Activated naive CD8-positive, alpha-beta T cell treated with anti-CD3 and anti-CD28 coated beads, Interleukin-2, amount 50 U/mL, for 16 hours (primary cell): ENCODE measurements around the gene SMIM38.

Source experiments
- DNase-seq: peaks from one replicate; pipeline ENCODE4 v3.0.0-alpha.2; 2020; ENCODE audit warnings: low read depth, low spot score

SMIM38 gene

DNA sequence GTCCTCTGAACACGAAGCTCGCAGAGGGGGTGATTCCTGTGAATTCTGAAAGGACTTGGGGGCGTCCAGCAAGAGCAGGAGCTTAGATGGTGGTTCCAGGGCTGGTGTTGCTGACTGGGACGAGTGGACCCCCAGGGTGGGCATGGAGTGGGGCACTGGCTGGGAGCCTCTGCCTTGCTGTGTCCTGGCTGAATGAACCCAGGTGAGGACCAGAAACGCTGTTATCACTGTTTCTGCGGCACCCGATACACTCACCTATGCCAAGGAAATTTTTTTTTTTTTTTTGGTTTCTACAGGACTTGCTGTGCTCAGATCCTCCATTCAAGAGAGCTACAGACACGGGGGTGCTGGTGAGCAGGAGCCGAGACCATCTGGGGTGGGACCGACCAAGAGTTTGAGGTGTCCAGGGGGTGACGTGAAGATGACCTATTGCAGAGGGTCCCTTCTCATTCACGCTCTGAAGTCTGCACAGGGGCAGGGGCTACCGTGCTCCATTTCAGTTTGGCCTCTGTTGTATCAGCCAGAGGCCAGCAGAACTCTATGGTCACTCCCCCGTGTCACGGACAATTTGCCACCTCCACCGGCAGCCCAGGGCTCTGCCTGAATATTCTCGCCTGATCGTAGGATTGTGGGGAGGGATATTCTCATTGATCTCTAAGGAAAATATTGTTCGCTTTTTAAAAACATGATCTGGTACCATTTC lies 3.6 kb downstream of the SMIM38 start:
- no peak for DNase-seq

DNA sequence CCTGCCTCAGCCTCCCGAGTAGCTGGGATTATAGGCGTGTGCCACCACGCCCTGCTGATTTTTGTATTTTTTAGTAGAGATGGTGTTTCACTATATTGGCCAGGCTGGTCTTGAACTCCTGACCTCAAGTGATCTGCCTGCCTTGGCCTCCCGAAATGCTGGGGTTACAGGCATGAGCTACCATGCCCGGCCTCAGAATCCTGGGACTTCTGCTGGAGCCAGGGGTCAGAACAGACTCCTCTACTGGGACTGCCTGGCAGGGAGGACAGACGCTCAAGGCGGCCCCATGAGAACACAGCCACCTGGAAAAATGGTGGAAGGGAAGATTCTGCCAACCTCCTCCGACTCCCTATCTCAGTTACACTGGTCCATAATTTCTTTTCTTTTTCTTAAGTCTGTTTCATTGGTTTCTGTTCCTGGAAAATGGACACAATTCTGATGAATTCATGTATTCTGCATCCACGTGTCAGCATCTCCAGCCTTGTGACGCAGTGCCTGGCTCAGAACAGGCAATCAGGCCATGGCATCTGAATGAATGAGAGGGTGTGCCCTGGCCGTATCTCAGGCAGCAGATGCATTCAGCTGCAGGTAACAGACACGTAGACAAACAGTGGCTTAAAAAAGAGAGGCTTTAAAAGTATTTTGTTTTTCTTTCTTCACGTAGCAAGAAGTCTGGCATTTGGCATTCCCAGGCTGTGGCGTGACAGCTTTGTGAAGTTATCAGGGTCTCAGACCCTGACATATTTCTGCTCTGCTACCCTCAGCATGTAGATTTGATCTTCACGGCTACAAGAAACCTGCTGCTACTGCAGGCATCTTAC lies 4.8 kb downstream of the SMIM38 start:
- DNase-seq: no peak

DNA sequence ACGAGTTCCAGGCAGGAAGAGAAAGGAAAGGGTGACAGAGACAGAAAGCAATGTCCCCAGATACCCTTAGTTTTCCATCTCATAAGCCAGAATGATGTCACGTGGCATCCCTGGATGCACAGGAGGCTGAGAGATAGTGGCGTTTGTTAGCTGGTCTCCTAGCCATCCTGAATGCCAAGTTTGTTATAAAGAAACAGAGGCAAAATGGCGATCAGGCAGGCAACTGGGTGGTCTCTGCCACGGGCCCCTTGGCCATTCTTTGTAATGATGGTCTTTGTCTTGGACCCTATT lies 5.3 kb downstream of the SMIM38 start:
- DNase-seq: no peak

DNA sequence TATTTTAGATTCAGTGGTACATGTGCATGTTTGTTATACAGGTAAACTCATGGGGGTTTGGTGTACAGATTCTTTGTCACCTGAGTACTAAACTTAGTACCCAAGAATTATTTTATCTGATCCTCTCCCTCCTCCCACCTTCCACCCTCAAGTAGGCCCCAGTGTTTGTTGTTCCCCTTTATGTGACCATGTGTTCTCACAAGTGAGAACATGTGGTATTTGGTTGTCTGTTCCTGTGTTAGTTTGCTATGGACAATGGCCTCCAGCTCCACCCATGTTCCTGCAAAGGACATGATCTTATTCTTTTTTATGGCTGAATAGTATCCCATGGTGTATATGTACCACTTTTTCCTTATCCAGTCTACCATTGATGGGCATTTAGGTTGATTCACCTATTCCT lies 6.8 kb downstream of the SMIM38 start:
- no peak for DNase-seq

DNA sequence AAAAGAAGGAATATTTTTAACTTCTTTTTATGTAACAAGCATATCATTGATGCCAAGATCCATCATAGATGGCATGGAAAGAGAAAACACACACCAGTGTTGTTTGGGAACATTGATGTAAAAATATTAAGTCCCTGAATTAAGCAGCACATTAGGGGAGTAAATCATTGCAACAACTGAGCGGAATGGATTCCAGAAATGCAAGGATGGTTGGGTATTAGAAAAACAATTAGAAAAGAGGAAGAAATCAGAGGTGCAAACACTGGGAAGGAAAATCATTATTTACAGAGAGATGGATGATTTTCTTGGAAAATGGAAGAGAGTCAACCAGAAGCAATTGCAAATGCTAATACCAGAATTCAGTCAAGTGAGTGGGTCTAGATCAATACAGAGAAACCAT lies 8.1 kb downstream of the SMIM38 start:
- DNase-seq: no peak

DNA sequence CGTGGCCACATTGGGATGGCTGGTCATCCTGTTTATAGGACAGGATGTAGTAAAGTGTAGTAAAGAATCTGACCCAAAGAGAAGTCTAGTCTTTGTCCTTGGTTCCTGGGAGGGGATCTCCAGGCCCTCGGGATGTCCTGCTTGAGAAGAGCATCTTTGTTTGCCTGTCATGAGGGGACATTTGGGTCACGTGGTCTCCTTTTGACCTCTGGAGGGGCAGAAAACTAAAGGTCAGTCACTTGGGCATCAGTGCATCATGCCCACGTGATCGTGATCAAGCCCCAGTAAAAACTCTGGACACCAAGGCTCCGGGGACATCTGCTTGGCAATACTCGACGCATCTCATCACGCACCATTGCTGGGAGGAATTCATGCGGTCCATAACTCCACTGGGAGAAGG lies 9.1 kb downstream of the SMIM38 start:
- DNase-seq: no peak

DNA sequence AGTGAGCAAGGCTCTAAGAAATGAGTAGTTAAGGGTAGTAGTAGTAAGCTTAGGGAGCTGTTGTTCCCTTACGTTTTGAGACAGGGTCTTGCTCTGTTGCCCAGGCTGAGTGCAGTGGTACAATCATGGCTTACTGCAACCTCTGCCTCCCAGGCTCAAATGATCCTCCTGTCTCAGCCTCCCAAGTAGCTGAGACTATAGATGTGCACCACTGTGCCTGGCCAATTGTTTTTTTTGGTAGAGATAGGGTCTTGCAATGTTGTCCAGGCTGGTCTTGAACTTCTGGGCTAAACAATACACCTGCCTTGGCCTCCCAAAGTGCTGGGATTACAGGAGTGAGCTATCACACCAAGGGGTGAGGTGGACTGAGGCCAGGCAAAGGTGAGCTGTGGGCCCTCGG lies 10.0 kb downstream of the SMIM38 start:
- no peak for DNase-seq

DNA sequence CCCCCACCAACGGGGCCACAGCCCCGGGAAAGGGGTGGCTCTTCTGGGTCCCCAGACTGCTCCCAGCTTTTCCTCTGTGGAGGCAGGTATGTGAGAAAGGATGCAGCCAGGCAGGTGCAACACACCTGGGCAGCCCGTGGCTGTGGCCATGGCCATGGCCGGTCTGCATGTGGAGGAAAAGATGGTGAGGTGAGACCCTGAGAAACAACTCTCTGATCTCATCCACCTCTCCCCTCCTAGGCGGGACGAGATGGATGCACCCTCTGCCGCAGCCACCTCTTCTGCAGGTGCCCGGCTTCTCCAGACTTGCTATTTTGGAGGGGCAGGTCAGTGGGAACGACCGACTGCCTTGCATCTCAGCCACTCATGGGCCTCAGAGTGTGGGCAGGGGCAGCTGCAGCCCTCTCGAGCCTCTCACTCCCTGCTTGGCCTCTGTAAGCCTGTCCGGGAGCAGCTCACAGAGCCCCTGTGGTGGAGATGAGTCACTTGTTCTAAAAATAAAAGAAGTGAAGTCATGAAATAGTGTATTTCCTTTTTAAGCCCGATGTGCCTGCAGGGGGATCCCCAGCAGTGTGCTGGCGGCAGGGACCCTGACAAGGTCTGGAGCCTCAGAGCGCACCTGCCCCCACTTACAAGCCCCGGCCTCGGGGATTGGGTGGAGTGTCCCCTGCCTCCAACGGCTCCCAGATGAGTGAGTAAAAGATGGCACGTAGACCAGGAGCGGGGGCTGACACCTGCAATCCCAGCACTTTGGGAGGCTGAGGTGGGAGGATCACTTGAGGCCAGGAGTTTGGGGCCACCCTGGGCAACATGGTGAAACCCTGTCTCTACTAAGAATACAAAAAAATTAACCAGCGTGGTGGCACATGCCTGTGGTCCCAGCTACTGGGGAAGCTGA lies 10.7 kb downstream of the SMIM38 start:
- peak; percentile 11 for DNase-seq

DNA sequence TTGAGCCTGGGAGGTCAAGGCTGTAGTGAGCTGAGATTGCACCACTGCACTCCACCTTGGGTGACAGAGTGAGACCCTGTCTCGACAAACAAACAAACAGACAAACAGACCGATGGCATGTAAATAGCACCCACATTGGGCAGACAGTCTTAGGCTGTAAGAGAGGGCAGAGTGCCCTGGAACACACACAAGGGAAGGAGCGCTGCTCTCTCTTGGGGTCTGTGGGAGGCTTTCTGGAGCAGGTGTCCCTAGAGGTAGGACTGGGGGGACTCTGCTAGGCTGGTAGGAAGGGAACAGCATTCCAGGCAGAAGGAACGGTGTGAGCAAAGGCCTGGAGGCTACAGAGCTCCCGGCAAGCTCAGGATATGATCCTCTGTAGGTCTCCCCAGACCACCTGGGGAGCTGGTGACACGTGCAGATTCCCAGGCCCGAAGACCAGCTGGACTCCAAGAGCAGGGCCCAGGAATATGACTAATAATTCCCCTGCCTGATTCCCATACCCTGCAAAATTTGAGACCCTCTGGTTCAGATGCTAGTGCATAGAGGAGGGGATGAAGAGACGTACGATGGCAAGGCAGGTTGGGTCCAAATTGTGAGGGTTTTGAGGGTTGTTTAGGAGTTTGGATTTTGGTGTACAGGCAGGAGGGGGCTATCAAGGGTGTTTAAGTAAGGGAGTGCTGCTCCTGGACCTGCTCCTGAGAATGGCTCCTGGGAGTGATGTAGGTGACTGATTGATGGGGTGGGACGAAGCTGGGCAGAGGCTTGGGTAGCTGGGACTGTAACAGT lies 11.6 kb downstream of the SMIM38 start:
- DNase-seq: no peak

DNA sequence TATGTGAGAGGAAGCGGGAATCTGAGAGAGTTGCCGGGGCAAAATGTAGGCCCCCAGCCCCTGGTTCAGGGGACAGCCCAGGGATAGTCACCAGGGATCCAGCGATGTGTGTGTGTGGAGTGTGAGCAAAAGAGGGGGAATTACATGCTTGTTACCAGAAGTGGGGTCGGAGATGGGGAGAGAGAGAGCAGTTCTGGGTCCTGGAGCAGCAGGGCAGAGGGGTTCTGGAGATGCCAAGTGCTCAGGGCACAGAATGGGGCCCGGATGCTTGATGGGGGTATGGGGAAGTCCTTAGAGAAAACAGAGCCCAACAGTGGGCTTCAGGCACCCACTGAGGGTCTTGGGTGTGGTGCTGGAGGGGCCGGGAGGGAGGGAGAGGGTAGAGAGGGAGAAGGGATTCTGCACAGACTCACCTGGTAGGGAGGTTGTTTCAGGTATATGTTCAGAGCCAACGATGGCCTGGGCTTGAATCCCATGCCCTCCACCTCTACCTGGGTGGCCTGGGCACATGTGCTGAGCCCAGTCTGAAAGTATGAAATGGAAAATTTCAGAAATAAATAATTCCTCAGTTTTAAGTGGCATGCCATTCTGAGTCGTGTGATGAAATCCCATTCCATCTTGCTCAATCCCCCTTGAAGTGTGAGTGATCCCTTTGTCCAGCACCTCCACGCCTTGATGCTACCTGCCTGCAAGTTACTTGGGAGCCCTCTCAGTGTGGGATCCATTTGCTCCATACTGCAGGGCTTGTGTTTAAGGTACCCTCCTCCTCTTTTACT lies 12.4 kb downstream of the SMIM38 start:
- no peak for DNase-seq

DNA sequence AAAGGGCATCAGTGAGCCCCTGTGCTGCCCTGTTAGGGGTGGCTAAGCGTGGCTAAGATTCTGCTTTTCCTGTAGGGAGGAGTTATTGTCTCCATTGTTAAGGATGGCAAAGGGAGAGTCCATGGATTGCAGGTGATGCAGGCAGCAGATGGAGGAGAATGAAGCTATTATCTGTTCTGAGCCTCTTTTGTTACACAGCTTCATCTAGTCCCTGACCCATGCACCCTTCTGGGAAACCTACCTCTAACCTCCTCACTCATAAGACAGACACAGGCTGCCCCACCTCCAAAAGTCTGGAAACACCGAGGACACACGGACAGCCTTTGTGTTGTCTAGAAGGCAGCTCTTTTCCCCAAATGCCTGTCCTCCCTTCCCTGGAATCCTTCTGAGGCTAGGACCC lies 13.7 kb downstream of the SMIM38 start:
- DNase-seq: no peak

DNA sequence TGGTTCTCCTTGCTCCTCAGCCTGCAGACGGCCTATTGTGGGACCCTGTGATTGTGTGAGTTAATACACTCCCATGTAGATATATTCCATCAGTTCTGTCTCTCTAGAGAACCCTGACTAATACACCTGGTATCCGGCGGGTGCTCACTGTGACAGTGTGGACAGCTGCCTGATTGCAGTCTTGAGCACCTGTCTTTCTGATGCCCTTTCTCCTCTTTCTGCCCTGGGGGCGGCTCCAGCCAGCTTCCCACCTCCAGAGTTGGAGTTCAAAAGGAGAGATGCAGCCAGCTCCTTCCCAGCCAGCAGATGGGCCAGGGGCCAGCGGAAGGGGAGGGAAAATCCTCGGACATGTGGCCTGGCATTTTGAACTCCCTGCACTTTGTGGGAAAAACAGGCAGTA lies 15.0 kb downstream of the SMIM38 start:
- no peak for DNase-seq

DNA sequence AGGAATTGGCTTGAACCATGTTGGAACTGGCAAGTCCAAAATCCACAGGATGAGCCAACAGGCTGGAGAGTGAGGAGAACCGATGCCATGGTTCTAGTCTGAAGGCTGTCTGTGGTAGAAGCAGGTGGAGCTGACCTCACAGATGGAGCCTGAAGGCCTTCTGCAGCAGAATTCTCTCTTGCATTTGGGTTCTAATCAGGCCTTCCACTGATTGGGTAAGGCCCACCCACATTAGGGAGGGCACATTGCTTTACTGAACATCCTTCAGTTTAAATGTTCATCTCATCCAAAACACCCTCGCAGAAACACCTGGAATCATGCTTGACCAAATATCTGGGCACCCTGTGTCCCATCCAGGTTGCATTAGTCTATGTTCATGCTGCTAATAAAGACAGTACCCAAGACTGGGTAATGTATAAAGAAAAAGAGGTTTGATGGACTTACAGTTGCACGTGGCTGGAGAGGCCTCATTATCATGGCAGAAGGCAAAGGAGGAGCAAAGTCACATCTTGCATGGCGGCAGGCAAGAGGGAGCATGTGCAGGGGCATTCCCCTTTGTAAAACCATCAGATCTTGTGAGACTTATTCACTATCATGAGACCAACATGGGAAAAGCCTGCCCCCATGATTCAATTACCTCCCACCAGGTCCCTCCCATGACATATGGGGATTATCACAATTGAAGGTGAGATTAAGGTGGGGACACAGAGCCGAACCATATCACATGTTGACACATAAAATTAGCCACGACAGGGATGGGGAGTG lies 15.9 kb downstream of the SMIM38 start:
- no peak for DNase-seq

DNA sequence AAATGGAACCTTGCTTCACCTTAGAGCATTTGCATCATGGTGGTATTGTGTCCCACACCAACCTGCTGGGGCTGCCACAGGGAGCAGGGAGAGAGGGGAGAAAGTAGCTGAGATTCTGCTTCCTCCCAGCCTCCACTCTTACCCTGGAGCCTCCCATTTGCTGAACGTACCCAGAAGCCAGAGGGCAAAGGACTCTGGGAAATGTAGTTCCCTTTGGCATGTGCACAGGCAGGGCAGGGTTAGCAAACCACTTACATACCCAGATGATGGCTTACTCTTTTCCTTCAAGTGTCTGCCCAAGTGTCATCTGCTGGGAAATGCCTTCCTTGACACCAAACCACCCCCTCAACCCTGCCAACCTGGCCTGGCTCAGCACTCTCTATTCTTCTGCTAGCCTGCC lies 16.9 kb downstream of the SMIM38 start:
- no peak for DNase-seq

DNA sequence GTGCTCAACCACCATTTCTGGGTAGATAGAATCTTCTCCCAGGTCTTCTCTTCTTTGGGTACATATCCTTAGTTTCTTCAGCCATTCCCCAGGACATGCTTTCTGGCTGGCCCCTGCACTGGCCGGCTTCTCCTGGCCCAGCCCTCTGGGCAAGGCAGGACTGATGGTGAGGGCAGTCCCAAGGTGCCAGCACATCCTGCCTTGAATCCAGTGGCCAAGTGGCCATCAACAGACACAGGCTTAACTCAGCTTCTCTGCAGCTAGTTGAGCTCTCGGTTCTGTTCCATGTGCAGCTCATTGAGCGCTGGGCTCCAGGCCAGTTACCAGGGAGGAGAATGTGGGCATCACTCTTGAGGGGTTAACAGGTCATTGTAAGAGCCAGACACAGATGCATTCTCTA lies 17.6 kb downstream of the SMIM38 start:
- DNase-seq: no peak

DNA sequence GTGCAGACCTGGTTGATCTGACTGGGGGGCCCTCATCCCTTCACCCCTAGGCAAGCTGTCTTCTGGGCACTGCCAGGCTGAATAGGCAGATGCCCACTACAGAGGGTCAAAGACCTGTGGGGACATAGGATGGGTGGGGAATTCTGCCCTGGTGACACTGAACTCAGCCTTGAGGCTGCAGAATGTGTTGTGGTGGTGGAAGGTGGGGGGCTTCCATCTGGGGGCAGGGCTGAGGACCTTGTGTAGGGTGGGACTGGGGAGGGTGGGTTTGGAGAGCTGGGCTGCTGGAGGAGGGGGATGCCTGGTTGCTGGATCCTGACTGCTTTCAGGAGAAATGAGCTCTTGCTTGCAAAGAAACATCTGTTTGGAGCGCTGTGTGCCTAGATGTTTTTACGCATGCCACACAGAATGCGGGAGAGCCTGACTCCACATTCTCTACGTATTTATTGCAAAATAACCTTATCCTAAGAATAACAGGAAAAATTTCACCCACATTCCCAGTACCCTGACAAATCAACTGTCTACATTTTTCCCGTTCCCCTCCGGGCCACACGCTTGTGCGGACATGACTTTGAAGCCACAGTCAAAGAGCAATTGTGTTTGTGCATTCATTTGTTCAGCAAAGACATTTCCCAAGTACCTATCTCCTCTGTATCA lies 18.3 kb downstream of the SMIM38 start:
- no peak for DNase-seq

DNA sequence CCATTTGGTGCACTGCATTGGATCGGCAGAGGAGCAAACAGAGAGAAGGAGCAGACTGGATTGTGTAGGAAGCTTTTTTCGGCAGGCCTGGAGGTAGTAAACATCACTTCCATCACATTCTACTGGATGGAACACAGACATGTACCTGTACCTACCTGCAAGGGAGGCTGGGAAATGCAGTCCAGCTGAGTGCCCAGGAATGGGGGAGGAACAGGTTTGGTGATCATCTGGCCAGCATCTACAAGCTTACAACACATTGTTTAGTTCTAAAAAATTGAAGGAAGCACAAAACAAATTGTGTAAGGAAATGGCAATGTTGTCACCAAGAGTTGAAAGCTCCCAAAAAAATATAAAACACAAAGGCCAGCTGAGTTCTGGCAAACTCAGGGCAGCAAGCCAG lies 19.1 kb downstream of the SMIM38 start:
- DNase-seq: no peak

DNA sequence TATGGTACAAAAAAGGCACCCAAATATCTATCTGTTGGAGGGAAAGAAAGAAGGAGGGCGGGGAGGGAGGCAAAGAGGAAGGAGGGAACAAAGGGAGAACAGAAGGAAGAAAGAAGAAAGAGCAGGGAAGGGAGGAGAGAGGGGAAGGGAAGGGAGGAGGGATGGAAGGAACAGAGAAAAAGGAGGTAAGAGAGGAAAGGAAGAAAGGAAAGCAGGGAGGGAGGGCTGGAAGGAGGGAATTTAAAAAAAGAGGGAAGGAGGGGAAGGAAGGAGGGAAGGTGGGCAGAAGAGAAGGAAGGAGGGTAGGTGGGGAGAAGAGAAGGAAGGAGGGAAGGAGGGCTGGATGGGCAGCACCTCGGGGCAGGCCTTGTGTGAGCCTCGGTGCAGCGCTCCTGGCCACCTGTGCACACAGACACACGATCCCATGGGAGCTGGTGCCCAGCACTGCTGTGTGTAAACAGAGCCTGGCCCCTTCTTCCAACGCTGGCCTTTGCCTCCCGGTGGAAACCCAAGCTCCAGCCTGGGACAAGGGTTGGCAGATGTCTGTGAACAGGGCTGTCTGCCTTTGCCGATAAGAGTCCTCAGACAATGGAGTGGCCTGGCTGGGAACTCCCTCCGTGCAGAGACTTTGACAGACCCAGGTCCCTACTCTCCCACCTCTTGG lies 23.2 kb downstream of the SMIM38 start:
- no peak for DNase-seq

DNA sequence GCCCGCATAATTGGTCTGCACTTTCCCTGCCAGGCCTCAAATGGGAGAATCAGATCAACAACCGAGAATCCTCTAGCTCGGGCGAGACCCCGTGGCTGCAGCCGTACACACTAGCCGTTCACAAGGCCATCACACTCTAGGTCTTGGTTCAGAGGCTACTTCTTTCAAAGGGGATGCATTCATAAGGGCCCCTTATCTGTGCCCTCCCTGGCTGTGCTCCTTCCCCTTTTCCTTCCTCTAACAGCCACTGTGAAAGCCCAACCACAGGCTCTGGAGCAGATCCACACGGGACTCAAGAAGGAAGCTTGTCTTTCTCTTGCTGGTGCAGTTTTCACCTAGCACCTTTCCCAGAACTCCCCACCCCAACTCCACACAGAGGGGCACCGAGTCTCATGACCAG lies 24.5 kb downstream of the SMIM38 start:
- no peak for DNase-seq
